Sigmoid colon (tissue), 7 donors: ENCODE results near the gene ATP4B. TPM values are rescaled to one million over a fixed set of nuclear protein-coding genes. Genes with fewer than 3 reads are reported as not detected.

Experiments used
- DNase-seq: peaks from one replicate; pipeline ENCODE4 v3.0.0-alpha.2; 2019
- H3K27ac ChIP-seq, 4 donors: fragments of 200-600 bp; sonication (generic); one replicate each; pipeline ENCODE4 v1.5.1; 2016 to 2019; ENCODE audit warnings: mild to moderate bottlenecking in 1 of 4
- H3K27me3 ChIP-seq, 3 donors: fragments of 200-600 bp; sonication (generic); one replicate each; pipeline ENCODE4 v1.5.1; 2019; ENCODE audit warnings: mild to moderate bottlenecking in 1 of 3
- H3K36me3 ChIP-seq, 4 donors: fragments of 200-600 bp; sonication (generic); one replicate each; pipeline ENCODE4 v1.5.1; 2016 to 2019
- H3K4me1 ChIP-seq, 4 donors: fragments of 200-600 bp; sonication (generic); one replicate each; pipeline ENCODE4 v1.5.1; 2017 to 2019
- H3K4me3 ChIP-seq, 4 donors: fragments of 200-600 bp; sonication (generic); one replicate each; pipeline ENCODE4 v1.5.1; 2017 to 2019; ENCODE audit warnings: mild to moderate bottlenecking in 2 of 4, moderate library complexity in 1 of 4
- H3K9me3 ChIP-seq, 4 donors: fragments of 200-600 bp in 3 of 4; sonication (generic) in 3 of 4; one replicate each; pipeline versions ENCODE4 v1.5.1 to v1.6.1; 2013 to 2019
- CTCF ChIP-seq, 4 experiments: fragments of 450-650 bp in 3 of 4; fragments of 200-600 bp in 1 of 4; IDR thresholded peaks; one replicate each; pipeline ENCODE4 v1.5.1; 2016 to 2019; ENCODE audit warnings: antibody characterized with exemption in 4 of 4, mild to moderate bottlenecking in 3 of 4, moderate library complexity in 2 of 4
- EP300 ChIP-seq, 4 donors: sonication (generic); formaldehyde crosslinking; IDR thresholded peaks; one replicate each; pipeline ENCODE4 v1.6.1; 2017; ENCODE audit warnings: antibody characterized with exemption in 4 of 4
- POLR2A ChIP-seq, 2 donors: fragments of 450-650 bp; IDR thresholded peaks; one replicate each; pipeline ENCODE4 v1.6.1; 2016; ENCODE audit warnings: antibody characterized with exemption in 2 of 2, mild to moderate bottlenecking in 2 of 2, moderate library complexity in 2 of 2
- POLR2AphosphoS5 ChIP-seq, 4 donors: sonication (generic); formaldehyde crosslinking; IDR thresholded peaks; one replicate each; pipeline ENCODE4 v1.6.1; 2017; ENCODE audit warnings: antibody characterized with exemption in 4 of 4
- WGBS, 2 donors: extraction: QIAGEN DNeasy Blood & Tissue Kit; methylation state at CpG; one replicate each; pipeline ENCODE4 v1.1.7; 2013; 5-methylcytosine and 5-hydroxymethylcytosine counted together
- intact Hi-C: fragments of 100-400 bp; cut with DNase I; formaldehyde crosslinking; loops from one replicate; pipeline ENCODE4 v1.15.1; 2023
- polyA plus RNA-seq, 3 donors: library from polyadenylated mRNA; stranded (reverse); fragments of 200-250 nt; gene quantifications; one replicate each; pipeline ENCODE4 v1.2.3, GENCODE V29; 2013
- total RNA-seq, 4 donors: library from RNA; depleted of rRNA; stranded (reverse); fragments of >200 nt; gene quantifications; one replicate each; pipeline ENCODE4 v1.1.0, GENCODE V29; 2016
- donor health status: healthy with polysubstance abuse.
- donor health status: Bipolar disorder and iron deficiency.
- donor health status: healthy.

ATP4B gene
- total and polyA plus RNA-seq, 7 donors = not detected

DNA sequence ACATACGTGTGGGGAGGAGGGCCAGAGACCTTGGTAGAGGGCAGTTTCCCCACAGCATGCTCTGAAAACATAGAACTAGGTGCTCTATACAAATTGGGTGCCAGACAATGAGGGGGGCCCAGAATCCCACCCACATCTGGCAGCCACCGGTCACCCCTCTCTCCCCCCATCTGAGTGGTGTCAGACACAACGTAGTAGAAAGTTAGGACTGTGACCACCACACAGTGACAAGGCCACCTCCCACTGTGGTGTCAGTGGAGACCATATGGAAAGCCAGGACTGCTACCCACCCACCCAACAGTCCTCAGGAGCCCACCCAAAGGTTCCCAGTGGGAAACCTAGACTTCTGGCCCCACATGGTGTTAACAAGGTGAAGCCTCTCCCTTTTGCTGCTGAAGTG is 2.1 kb upstream of the ATP4B start:
- TF ChIP-seq POLR2A (IDR thresholded peaks at IDR 0.05) (no peak), POLR2AphosphoS5 (IDR thresholded peaks at IDR 0.05) (no peak), EP300 (IDR thresholded peaks at IDR 0.05) (no peak), CTCF (IDR thresholded peaks at IDR 0.05) (no peak)
- no peaks in the 10 kb centered on the region for H3K36me3 ChIP-seq
- H3K4me3 ChIP-seq = no peak overlapping the region
- H3K27ac ChIP-seq = no peak overlapping the region
- H3K4me1 ChIP-seq = no peaks in the 10 kb centered on the region
- no peaks in the 10 kb centered on the region for H3K27me3 ChIP-seq
- intact Hi-C loops = no loop called here
- WGBS, 2 donors = 91 to 96% methylated on average over 3 of the region's 3 CpGs
- peak; percentile 20 for DNase-seq
- peaks cover 0 to 6% (median 2%) of the 10 kb centered on the region in 4 donors for H3K9me3 ChIP-seq

DNA sequence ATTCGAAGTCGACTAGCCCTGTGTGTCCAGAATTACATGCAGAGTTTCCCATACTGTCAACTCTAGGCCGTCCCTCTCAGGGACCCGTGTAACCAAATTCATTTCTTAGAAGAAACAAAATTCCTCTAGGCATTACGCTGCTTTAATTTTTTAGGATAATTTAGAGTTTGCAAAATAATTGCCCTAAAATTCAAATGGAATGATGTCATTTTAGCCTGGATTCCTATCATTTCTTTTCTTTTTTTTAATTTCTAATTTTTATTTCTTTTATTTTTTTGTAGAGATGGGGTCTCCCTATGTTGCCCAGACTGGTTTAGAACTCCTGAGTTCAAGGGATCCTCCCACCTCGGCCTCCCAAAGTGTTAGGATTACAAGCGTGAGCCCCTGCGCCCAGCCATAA is 1.3 kb upstream of the ATP4B start:
- no peak for TF ChIP-seq EP300 (IDR thresholded peaks at IDR 0.05)
- no peak for TF ChIP-seq POLR2AphosphoS5 (IDR thresholded peaks at IDR 0.05)
- H3K4me3 ChIP-seq = no peak overlapping the region

GRCh38 chr13:113658836-113659235 is 838 bp upstream of the ATP4B start:
- H3K4me3 ChIP-seq = no peak overlapping the region
- H3K27ac ChIP-seq = no peak overlapping the region
- 80 to 85% methylated on average over 14 of the region's 14 CpGs for WGBS, 2 donors
- no peaks in the 10 kb centered on the region for H3K4me1 ChIP-seq
- peak; percentile 41 for DNase-seq
- no peaks in the 10 kb centered on the region for H3K36me3 ChIP-seq
- intact Hi-C loops = no loop called here
- TF ChIP-seq POLR2A (IDR thresholded peaks at IDR 0.05) = no peak
- TF ChIP-seq CTCF (IDR thresholded peaks at IDR 0.05) = no peak
- H3K9me3 ChIP-seq = peaks cover 0 to 6% (median 2%) of the 10 kb centered on the region in 4 donors
- H3K27me3 ChIP-seq = no peaks in the 10 kb centered on the region

More for the DNA sequence above, 1.3 kb upstream of the ATP4B start:
- Histone ChIP-seq H3K36me3 (no peaks in the 10 kb centered on the region), H3K27me3 (no peaks in the 10 kb centered on the region), H3K9me3 (peaks cover 0 to 6% (median 2%) of the 10 kb centered on the region in 4 donors), H3K27ac (no peak overlapping the region), H3K4me1 (no peaks in the 10 kb centered on the region)
- 93 to 97% methylated on average over 8 of the region's 8 CpGs for WGBS, 2 donors
- intact Hi-C loops = no loop called here
- no peak for DNase-seq

DNA sequence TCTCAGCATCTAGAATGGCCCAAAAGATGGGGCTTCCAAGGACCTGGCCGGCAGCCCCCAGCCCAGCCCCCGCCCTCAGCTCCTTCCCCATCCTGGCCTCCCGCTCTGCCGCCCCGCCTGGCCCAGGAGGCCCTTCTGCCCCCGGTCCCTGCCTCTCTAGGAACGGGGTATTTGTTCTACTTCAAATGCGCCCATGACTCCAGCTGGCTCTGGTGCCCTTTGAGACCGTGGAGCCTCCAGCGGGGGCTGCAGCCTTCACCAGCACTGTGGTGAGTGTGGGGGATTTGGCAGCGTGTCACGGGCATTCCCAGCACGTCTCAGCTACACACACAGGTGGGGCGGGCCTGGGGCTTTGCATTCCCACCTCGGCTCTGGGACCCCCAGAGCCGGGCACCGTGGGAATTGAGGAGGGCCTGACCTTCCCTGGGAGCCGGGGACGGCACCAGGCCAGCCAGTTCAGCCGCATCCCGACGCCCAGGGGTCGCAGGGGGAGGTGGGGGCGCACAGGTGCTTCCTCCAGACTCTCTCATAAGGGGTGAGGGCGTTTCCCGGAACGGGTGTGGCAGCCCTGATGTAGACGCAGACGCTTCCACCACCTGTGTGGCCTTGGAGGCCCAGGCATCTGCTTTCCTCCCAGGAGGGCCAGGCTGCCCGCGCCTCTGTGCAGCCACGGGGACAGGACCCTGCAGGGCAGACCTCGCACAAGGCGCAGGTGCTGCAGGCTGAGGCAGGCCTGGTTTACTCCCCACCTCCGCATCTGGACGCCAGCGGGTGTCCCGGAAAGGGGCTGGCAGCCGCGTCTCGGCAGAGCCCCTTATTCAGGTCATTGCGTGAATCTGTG is 947 bp downstream of the ATP4B start:
- no peaks in the 10 kb centered on the region for H3K4me1 ChIP-seq
- TF ChIP-seq POLR2AphosphoS5 (IDR thresholded peaks at IDR 0.05) (no peak), POLR2A (IDR thresholded peaks at IDR 0.05) (no peak), EP300 (IDR thresholded peaks at IDR 0.05) (no peak), CTCF (IDR thresholded peaks at IDR 0.05) (no peak)
- peaks cover 0 to 6% (median 2%) of the 10 kb centered on the region in 4 donors for H3K9me3 ChIP-seq
- peak; percentile 46 for DNase-seq
- H3K27ac ChIP-seq = no peak overlapping the region
- no peaks in the 10 kb centered on the region for H3K36me3 ChIP-seq
- WGBS, 2 donors = 45 to 76% methylated on average over 42 of the region's 42 CpGs
- H3K4me3 ChIP-seq = no peak overlapping the region
- intact Hi-C loops = no loop called here
- H3K27me3 ChIP-seq = no peaks in the 10 kb centered on the region

GRCh38 chr13:113656003-113656588 is 1.9 kb downstream of the ATP4B start:
- Histone ChIP-seq H3K36me3 (no peaks in the 10 kb centered on the region), H3K9me3 (no peaks in the 10 kb centered on the region), H3K27ac (no peak overlapping the region), H3K27me3 (no peaks in the 10 kb centered on the region), H3K4me1 (no peaks in the 10 kb centered on the region), H3K4me3 (no peak overlapping the region)
- TF ChIP-seq CTCF (IDR thresholded peaks at IDR 0.05) (no peak), POLR2A (IDR thresholded peaks at IDR 0.05) (no peak), EP300 (IDR thresholded peaks at IDR 0.05) (no peak), POLR2AphosphoS5 (IDR thresholded peaks at IDR 0.05) (no peak)
- intact Hi-C loops = no loop called here
- peak; percentile 60 for DNase-seq
- 91 to 93% methylated on average over 25 of the region's 25 CpGs for WGBS, 2 donors
